ENCODE results near the gene BRF1.

Gene BRF1

DNA sequence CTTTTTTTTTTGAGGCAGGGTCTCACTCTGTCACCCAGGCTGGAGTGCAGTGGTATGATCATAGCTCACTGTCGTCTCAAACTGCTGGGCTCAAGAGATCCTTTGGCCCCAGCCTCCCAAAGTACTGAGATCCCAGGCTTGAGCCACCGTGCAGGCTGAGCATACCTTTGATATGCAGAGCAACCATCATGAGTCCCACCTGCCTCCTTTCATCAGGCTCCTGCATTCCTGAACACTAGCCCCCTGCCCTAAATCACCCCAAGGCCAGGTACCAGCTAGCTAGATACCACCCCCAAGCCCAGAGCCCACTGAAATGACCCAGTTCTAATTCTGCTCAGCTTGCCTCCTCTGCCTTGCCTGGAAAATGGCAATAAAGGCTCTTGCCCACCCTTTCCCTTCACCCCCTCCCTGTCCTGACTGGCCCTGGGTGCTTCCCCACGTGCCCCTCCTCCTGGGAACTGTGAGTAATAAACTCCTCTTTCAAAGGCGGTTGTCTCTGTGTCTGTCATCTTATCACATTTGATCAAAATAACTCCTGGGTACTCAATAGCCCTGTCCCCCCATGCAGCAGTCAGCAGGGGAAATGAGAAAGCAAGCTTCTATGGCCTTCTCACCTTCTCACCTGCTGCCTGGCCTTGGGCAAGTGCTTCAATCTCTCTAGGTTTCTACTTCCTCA is 6.4 kb upstream of the BRF1 start:
- no peak for TF ChIP-seq EZH2phosphoT487 (IDR thresholded peaks at IDR 0.05; ENCODE audit: borderline replicate concordance)
- TF ChIP-seq, protein P1, sequence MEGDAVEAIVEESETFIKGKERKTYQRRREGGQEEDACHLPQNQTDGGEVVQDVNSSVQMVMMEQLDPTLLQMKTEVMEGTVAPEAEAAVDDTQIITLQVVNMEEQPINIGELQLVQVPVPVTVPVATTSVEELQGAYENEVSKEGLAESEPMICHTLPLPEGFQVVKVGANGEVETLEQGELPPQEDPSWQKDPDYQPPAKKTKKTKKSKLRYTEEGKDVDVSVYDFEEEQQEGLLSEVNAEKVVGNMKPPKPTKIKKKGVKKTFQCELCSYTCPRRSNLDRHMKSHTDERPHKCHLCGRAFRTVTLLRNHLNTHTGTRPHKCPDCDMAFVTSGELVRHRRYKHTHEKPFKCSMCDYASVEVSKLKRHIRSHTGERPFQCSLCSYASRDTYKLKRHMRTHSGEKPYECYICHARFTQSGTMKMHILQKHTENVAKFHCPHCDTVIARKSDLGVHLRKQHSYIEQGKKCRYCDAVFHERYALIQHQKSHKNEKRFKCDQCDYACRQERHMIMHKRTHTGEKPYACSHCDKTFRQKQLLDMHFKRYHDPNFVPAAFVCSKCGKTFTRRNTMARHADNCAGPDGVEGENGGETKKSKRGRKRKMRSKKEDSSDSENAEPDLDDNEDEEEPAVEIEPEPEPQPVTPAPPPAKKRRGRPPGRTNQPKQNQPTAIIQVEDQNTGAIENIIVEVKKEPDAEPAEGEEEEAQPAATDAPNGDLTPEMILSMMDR (conservative IDR thresholded peaks at IDR 0.05; ENCODE audit: low read length) = no peak
- Histone ChIP-seq H3F3A (ENCODE audit: low read depth) (no peaks in the 10 kb centered on the region), H3K9me3 (ENCODE audit: insufficient read depth, low read depth, low read length) (no peaks in the 10 kb centered on the region), H3K9me2 (replicated peaks; ENCODE audit: low read depth, low read length) (no peaks in the 10 kb centered on the region), H3K79me2 (ENCODE audit: insufficient read depth, low read length) (no peaks in the 10 kb centered on the region), H2AFZ (ENCODE audit: low read length) (no peak overlapping the region), H4K20me1 (ENCODE audit: insufficient read depth, low read length, poor library complexity, severe bottlenecking) (no peaks in the 10 kb centered on the region), H3K4me3 (ENCODE audit: low read length, poor library complexity, severe bottlenecking) (no peak overlapping the region), H3K4me1 (ENCODE audit: insufficient read depth, low read length, poor library complexity, severe bottlenecking) (peaks cover 12% of the 10 kb centered on the region), H3K9ac (ENCODE audit: low read depth, low read length, poor library complexity, severe bottlenecking) (no peak overlapping the region), H3K27me3 (ENCODE audit: insufficient read depth, low read length, poor library complexity, severe bottlenecking) (no peaks in the 10 kb centered on the region), H3K4me2 (ENCODE audit: low read depth, low read length, poor library complexity, severe bottlenecking) (no peak overlapping the region), H3K36me3 (ENCODE audit: insufficient read depth, low read length) (no peaks in the 10 kb centered on the region)

DNA sequence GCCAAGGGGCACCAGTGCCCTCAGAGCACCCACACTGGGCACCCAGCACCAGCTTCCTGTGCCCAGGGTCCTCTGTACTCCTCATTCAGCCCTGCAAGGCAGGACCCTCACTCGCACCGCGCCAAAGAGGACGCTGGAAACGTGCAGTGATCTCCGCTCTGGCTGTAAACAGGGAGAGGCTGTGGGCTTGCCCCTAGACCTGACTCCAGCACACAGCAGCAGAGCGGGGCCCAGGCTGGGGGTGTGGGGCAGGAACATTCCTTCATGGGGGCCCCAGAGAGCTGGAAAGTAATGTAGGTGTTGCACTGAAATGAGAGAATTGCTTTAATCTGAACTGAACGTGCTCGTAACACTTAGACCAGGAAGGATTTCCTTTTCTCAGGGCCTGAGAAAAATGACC is 5.0 kb upstream of the BRF1 start:
- Histone ChIP-seq H3K4me1 (ENCODE audit: insufficient read depth, low read length, poor library complexity, severe bottlenecking) (peaks cover 12% of the 10 kb centered on the region), H3K4me2 (ENCODE audit: low read depth, low read length, poor library complexity, severe bottlenecking) (peak overlapping the region; percentile 8), H2AFZ (ENCODE audit: low read length) (peak overlapping the region; percentile 71; the same call in 1 of the 2 replicates), H3F3A (ENCODE audit: low read depth) (no peaks in the 10 kb centered on the region), H4K20me1 (ENCODE audit: insufficient read depth, low read length, poor library complexity, severe bottlenecking) (no peaks in the 10 kb centered on the region), H3K9me3 (ENCODE audit: insufficient read depth, low read depth, low read length) (no peaks in the 10 kb centered on the region), H3K9ac (ENCODE audit: low read depth, low read length, poor library complexity, severe bottlenecking) (no peak overlapping the region), H3K79me2 (ENCODE audit: insufficient read depth, low read length) (no peaks in the 10 kb centered on the region), H3K36me3 (ENCODE audit: insufficient read depth, low read length) (no peaks in the 10 kb centered on the region), H3K27me3 (ENCODE audit: insufficient read depth, low read length, poor library complexity, severe bottlenecking) (no peaks in the 10 kb centered on the region), H3K4me3 (ENCODE audit: low read length, poor library complexity, severe bottlenecking) (no peak overlapping the region), H3K9me2 (replicated peaks; ENCODE audit: low read depth, low read length) (no peaks in the 10 kb centered on the region)
- TF ChIP-seq, protein P1 (conservative IDR thresholded peaks at IDR 0.05; ENCODE audit: low read length) = no peak
- TF ChIP-seq EZH2phosphoT487 (IDR thresholded peaks at IDR 0.05; ENCODE audit: borderline replicate concordance) = no peak

DNA sequence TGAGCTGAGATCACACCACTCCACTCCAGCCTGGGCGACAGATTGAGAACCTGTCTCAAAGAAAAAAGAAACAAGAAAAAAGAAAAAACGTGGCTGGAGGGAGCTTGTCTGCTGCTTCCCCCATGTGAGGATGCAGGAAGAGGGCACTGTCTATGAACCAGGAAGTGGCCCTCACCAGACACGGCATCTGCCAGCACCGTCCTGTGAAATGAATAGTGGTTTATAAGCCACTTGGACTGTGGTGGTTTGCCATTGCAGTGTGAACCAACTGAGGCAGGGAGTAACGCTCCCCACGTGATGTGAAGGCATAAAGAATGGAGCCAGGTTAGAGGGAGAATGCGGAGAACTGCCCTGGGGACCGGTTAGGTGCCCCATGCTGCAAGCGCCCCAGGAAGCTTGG is 4.5 kb upstream of the BRF1 start:
- Histone ChIP-seq H3K27me3 (ENCODE audit: insufficient read depth, low read length, poor library complexity, severe bottlenecking) (no peaks in the 10 kb centered on the region), H3F3A (ENCODE audit: low read depth) (no peaks in the 10 kb centered on the region), H2AFZ (ENCODE audit: low read length) (peak overlapping the region; percentile 71), H3K79me2 (ENCODE audit: insufficient read depth, low read length) (peaks cover 1% of the 10 kb centered on the region; the same call in 1 of the 2 replicates), H3K4me3 (ENCODE audit: low read length, poor library complexity, severe bottlenecking) (no peak overlapping the region), H4K20me1 (ENCODE audit: insufficient read depth, low read length, poor library complexity, severe bottlenecking) (no peaks in the 10 kb centered on the region), H3K4me2 (ENCODE audit: low read depth, low read length, poor library complexity, severe bottlenecking) (peak overlapping the region; percentile 8), H3K4me1 (ENCODE audit: insufficient read depth, low read length, poor library complexity, severe bottlenecking) (peaks cover 12% of the 10 kb centered on the region), H3K36me3 (ENCODE audit: insufficient read depth, low read length) (no peaks in the 10 kb centered on the region), H3K9me3 (ENCODE audit: insufficient read depth, low read depth, low read length) (no peaks in the 10 kb centered on the region), H3K9ac (ENCODE audit: low read depth, low read length, poor library complexity, severe bottlenecking) (no peak overlapping the region), H3K9me2 (replicated peaks; ENCODE audit: low read depth, low read length) (no peaks in the 10 kb centered on the region)
- TF ChIP-seq, protein P1 (conservative IDR thresholded peaks at IDR 0.05; ENCODE audit: low read length) = no peak
- TF ChIP-seq EZH2phosphoT487 (IDR thresholded peaks at IDR 0.05; ENCODE audit: borderline replicate concordance) = no peak
